Measurements from ENCODE around the gene MOGAT2. TPM values are rescaled to one million over a fixed set of nuclear protein-coding genes. Genes with fewer than 3 reads are reported as not detected.
"Not testable (repeated sequence)": the region's sequence is repeated elsewhere in the genome, so short reads cannot be mapped to it uniquely, and the experiment has no call there.

The MOGAT2 gene
- polyA plus RNA-seq, 1 of the 3 experiments (the other 2 are of a cell fraction) = 0.03 TPM

- H3K27ac ChIP-seq (ENCODE audit: low read depth in 2 of 2, low read length in 1 of 2) = no peak overlapping the region
- H3K79me2 ChIP-seq (ENCODE audit: insufficient read depth) = no peaks in the 10 kb centered on the region
- peaks cover 0 to 16% of the 10 kb centered on the region in 2 experiments; a peak in 1 of 4 replicates for H3K4me1 ChIP-seq (ENCODE audit: control insufficient read depth in 1 of 2, insufficient read depth in 2 of 2, low read depth in 1 of 2, low read length in 1 of 2)
- ChIA-PET POLR2A (no interaction called here), CTCF (interaction anchor here (0.8 kb wide), 1 partner anchor 14 kb away, joined by 3 read pairs; no protein-coding TSS in a partner anchor)
- H3K4me3 ChIP-seq (ENCODE audit: low read depth in 2 of 2, low read length in 1 of 2) = no peak overlapping the region
- no peaks in the 10 kb centered on the region for H3K36me3 ChIP-seq (replicated peaks in 1 of 2; ENCODE audit: control insufficient read depth in 1 of 2, insufficient read depth in 2 of 2, low read length in 1 of 2)
- no peaks in the 10 kb centered on the region for H3K9me3 ChIP-seq
- no peak overlapping the region for H2AFZ ChIP-seq (ENCODE audit: low read depth)
- no peak for DNase-seq
- H3K9ac ChIP-seq = no peak overlapping the region
- H3F3A ChIP-seq (replicated peaks; ENCODE audit: insufficient read depth) = no peaks in the 10 kb centered on the region
- no peak overlapping the region for H3K4me2 ChIP-seq
- 58% methylated on average over 6 of the region's 6 CpGs for WGBS (ENCODE audit: low lambda C conversion rate)
- no peak for TF ChIP-seq RCOR1 (IDR thresholded peaks at IDR 0.05; ENCODE audit: low read length)
- TF ChIP-seq POLR2AphosphoS5 (IDR thresholded peaks at IDR 0.05; ENCODE audit: low read depth, low read length) = no peak
- no peak for TF ChIP-seq USF2 (IDR thresholded peaks at IDR 0.05; ENCODE audit: borderline replicate concordance, low read depth, low read length)
- no peak for TF ChIP-seq RAD21 (IDR thresholded peaks at IDR 0.05; ENCODE audit: low read length)
- no peak for TF ChIP-seq TAF1 (IDR thresholded peaks at IDR 0.05; ENCODE audit: borderline replicate concordance, low read depth, low read length)
- peaks cover 5% of the 10 kb centered on the region for H3K27me3 ChIP-seq (ENCODE audit: insufficient read depth)
- no peaks in the 10 kb centered on the region for H3K9me2 ChIP-seq
- no peaks in the 10 kb centered on the region for H4K20me1 ChIP-seq (ENCODE audit: insufficient read depth)
These were observed 19.7 kb downstream of the MOGAT2 start for GRCh38 chr11:75737314-75737713.

GRCh38 chr11:75740681-75741080, 23.0 kb downstream of the MOGAT2 start:
- Histone ChIP-seq H3K4me2 (no peak overlapping the region), H3K4me3 (ENCODE audit: low read depth in 2 of 2, low read length in 1 of 2) (no peak overlapping the region), H3K9ac (no peak overlapping the region), H3K36me3 (replicated peaks in 1 of 2; ENCODE audit: control insufficient read depth in 1 of 2, insufficient read depth in 2 of 2, low read length in 1 of 2) (no peaks in the 10 kb centered on the region), H3K9me3 (no peaks in the 10 kb centered on the region), H3F3A (replicated peaks; ENCODE audit: insufficient read depth) (no peaks in the 10 kb centered on the region), H3K27ac (ENCODE audit: low read depth in 2 of 2, low read length in 1 of 2) (no peak overlapping the region), H3K79me2 (ENCODE audit: insufficient read depth) (no peaks in the 10 kb centered on the region), H3K4me1 (ENCODE audit: control insufficient read depth in 1 of 2, insufficient read depth in 2 of 2, low read depth in 1 of 2, low read length in 1 of 2) (peaks cover 0 to 2% of the 10 kb centered on the region in 2 experiments; a peak in 1 of 4 replicates), H3K27me3 (ENCODE audit: insufficient read depth) (peaks cover 27% of the 10 kb centered on the region), H3K9me2 (no peaks in the 10 kb centered on the region), H4K20me1 (ENCODE audit: insufficient read depth) (no peaks in the 10 kb centered on the region), H2AFZ (ENCODE audit: low read depth) (no peak overlapping the region)
- TF ChIP-seq RFX5 (IDR thresholded peaks at IDR 0.05; ENCODE audit: low read length) (no peak), IRF3 (IDR thresholded peaks at IDR 0.05; ENCODE audit: low read depth, low read length) (no peak), YY1 (IDR thresholded peaks at IDR 0.05; ENCODE audit: low read depth) (no peak), CHD2 (IDR thresholded peaks at IDR 0.05; ENCODE audit: low read length, partially characterized antibody) (no peak), SIN3A (IDR thresholded peaks at IDR 0.05; ENCODE audit: borderline replicate concordance, low read depth, low read length) (no peak), RXRA (IDR thresholded peaks at IDR 0.05; ENCODE audit: borderline replicate concordance, low read depth) (no peak), REST (IDR thresholded peaks at IDR 0.05; ENCODE audit: low read depth, low read length) (no peak), MAX (IDR thresholded peaks at IDR 0.05; ENCODE audit: low read depth) (no peak), MEF2A (IDR thresholded peaks at IDR 0.05; ENCODE audit: borderline replicate concordance, low read depth) (no peak), FOXM1 (IDR thresholded peaks at IDR 0.05; ENCODE audit: low read depth) (no peak), NRF1 (IDR thresholded peaks at IDR 0.05; ENCODE audit: low read depth, low read length) (no peak), EZH2phosphoT487 (IDR thresholded peaks at IDR 0.05; ENCODE audit: borderline replicate concordance, low read depth) (no peak)
- 25% methylated on average over 1 of the region's 1 CpG for WGBS (ENCODE audit: low lambda C conversion rate)
- POLR2A ChIA-PET = no interaction called here
- CTCF ChIA-PET = interaction anchor here (1.8 kb wide), 1 partner anchor 18 kb away, joined by 7 read pairs; no protein-coding TSS in a partner anchor
- no peak for DNase-seq

GRCh38 chr11:75743159-75743558, 25.5 kb downstream of the MOGAT2 start:
- WGBS (ENCODE audit: low lambda C conversion rate) = 68% methylated on average over 4 of the region's 4 CpGs
- H3K4me2 ChIP-seq; H3K36me3 ChIP-seq (replicated peaks in 1 of 2; ENCODE audit: control insufficient read depth in 1 of 2, insufficient read depth in 2 of 2, low read length in 1 of 2); CTCF ChIA-PET; POLR2A ChIA-PET; H3K27ac ChIP-seq (ENCODE audit: low read depth in 2 of 2, low read length in 1 of 2); H3K9me3 ChIP-seq; DNase-seq; H4K20me1 ChIP-seq (ENCODE audit: insufficient read depth); H3K4me3 ChIP-seq (ENCODE audit: low read depth in 2 of 2, low read length in 1 of 2); H3K9me2 ChIP-seq; H3K4me1 ChIP-seq (ENCODE audit: control insufficient read depth in 1 of 2, insufficient read depth in 2 of 2, low read depth in 1 of 2, low read length in 1 of 2); H2AFZ ChIP-seq (ENCODE audit: low read depth); H3K79me2 ChIP-seq (ENCODE audit: insufficient read depth); H3F3A ChIP-seq (replicated peaks; ENCODE audit: insufficient read depth); H3K9ac ChIP-seq: not testable (repeated sequence)
- H3K27me3 ChIP-seq (ENCODE audit: insufficient read depth) = peaks cover 31% of the 10 kb centered on the region

Measured in SK-N-SH (cell line).